ENCODE results near the gene MAP2K1. TPM values are rescaled to one million over a fixed set of nuclear protein-coding genes. Genes with fewer than 3 reads are reported as not detected.

Gene MAP2K1
- total and polyA plus RNA-seq, 2 of the 4 experiments (the other 2 are of a cell fraction) = 34.7 to 37.8 TPM

DNA sequence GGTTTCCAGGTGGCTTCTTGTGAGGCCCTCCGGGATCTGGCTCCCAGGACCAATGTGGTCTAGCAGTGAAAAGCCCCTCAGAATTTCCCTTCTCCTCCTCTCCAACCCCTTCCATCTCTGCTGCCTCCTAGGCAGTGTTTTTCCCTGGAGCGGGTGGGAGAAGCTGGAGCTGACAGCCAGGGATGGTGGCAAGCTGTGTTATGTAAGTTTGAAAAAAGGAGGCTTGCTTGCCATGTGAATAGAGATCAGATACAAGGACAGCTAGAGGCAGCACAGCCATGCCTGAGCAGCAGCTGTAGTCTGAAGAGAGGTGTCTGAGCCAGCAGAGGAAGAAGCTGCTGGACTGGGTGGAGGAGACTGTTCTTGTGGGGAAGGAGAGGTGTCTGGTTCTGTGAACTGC lies 90.3 kb downstream of the MAP2K1 start:
- Histone ChIP-seq H3K4me2 (ENCODE audit: low read depth, low read length) (no peak overlapping the region), H2BK5ac (ENCODE audit: low read depth, low read length, poor library complexity, severe bottlenecking) (no peak overlapping the region), H2AK9ac (replicated peaks; ENCODE audit: low read depth, low read length, poor library complexity) (no peak overlapping the region), H3K36me3 (ENCODE audit: control insufficient read depth, insufficient read depth, low read length) (peaks cover 8% of the 10 kb centered on the region), H3K4me3 (ENCODE audit: insufficient read depth, low read depth, low read length) (no peak overlapping the region), H3K14ac (replicated peaks; ENCODE audit: low read depth, low read length) (no peak overlapping the region), H3K79me1 (ENCODE audit: low read depth in 1 of 2, low read length in 2 of 2) (peaks cover 36 to 66% of the 10 kb centered on the region in 2 experiments), H4K20me1 (ENCODE audit: insufficient read depth, low read length) (peaks cover 10% of the 10 kb centered on the region), H2AK5ac (ENCODE audit: low read depth, low read length) (no peak overlapping the region), H4K91ac (ENCODE audit: insufficient read depth, low read depth, low read length) (no peak overlapping the region), H3K4ac (ENCODE audit: low read depth, low read length) (no peak overlapping the region), H3K9me1 (ENCODE audit: insufficient read depth, low read length) (peaks cover 13% of the 10 kb centered on the region), H3K9ac (ENCODE audit: low read depth, low read length) (no peak overlapping the region), H3K27me3 (ENCODE audit: control insufficient read depth, insufficient read depth, low read length) (no peaks in the 10 kb centered on the region), H3K4me1 (ENCODE audit: control insufficient read depth, insufficient read depth, low read length) (peaks cover 10% of the 10 kb centered on the region), H3K56ac (ENCODE audit: extremely low read depth, insufficient read depth, low read length) (no peak overlapping the region), H2BK120ac (ENCODE audit: low read depth, low read length) (no peak overlapping the region), H3K27ac (ENCODE audit: insufficient read depth, low read length) (no peak overlapping the region), H3K9me3 (ENCODE audit: control insufficient read depth, insufficient read depth, low read length) (no peaks in the 10 kb centered on the region), H3K23ac (ENCODE audit: low read depth, low read length) (no peak overlapping the region), H4K5ac (ENCODE audit: low read depth, low read length) (no peak overlapping the region), H4K8ac (ENCODE audit: low read depth in 2 of 2, low read length in 2 of 2) (no peak overlapping the region), H2BK15ac (ENCODE audit: low read depth, low read length) (no peak overlapping the region), H2AFZ (replicated peaks; ENCODE audit: low read length, poor library complexity) (no peak overlapping the region), H2BK20ac (ENCODE audit: low read depth, low read length) (no peak overlapping the region), H3K18ac (ENCODE audit: low read depth, low read length) (no peak overlapping the region)
- WGBS, 2 experiments (ENCODE audit: extremely low coverage in 2 of 2, insufficient read length in 1 of 2) = 80% methylated on average over 1 of the region's 2 CpGs; no CpG with 5 or more reads in 1 of the 2 experiments
- DNase-seq (no peak), ATAC-seq (ENCODE audit: low read depth) (no peak)
- POLR2A ChIA-PET (ENCODE audit: unreplicated experiment) = interaction anchor here (0.6 kb wide), 1 partner anchor 139 kb away, joined by 4 read pairs; no protein-coding TSS in a partner anchor
- in situ Hi-C loops (cut with MboI; ENCODE audit: low sequenced_read_pairs) (loop anchor here (25.0 kb wide), 1 partner anchor 565 kb away; no protein-coding TSS in a partner anchor), dilution Hi-C loops (cut with HindIII; ENCODE audit: low sequenced_read_pairs, unreplicated experiment) (no loop called here), intact Hi-C loops (cut with micrococcal nuclease) (no loop called here)
- no TSS peak for BruUV-seq (replicated peaks)
- no peak for TF ChIP-seq FOS (IDR thresholded peaks at IDR 0.05; ENCODE audit: low read depth, low read length)
- CTCF ChIA-PET = no interaction called here

All from IMR-90 (cell line).